Inflammatory macrophage treated with lipopolysaccharide for 1 hour (primary cell): ENCODE measurements around the gene NTRK2.

Experiments
- DNase-seq, 2 donors: peaks; one replicate each; pipeline ENCODE4 v3.0.0-alpha.2; 2020 to 2022

The NTRK2 gene

DNA sequence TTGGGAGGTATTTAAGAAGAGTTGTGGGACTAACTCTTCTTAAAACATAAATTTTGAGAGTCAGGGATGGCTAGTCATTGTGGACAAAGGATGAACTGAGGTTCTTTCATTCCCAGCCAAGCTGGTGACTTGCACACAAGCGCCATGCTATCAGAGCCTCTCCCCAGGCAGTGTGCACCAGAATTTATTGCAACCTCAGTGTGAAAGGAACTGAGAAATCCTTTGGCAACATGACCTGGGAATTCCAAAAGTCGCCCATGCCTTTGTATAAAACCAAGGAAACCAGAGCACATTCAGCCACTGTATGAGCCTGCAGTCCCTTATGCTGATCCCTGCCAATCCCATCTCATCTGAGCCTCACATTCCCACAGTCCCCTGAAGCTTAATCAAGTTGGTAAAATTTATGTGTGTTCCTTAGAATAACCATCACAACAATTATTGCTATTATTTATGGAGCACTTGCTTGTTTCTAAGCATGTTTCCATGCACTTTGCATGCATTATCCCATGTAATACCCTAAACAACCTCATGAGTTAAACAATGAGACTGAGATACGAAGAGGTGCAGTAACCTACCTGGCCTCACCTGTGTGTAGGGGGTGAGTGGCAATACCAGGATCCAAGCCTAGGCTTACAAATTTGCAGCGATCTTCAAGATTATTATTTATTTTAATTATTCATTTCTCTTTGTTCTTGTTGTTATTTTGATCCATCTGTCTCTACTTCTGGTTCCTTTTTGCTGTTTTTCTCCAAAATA is 116.4 kb downstream of the NTRK2 start:
- DNase-seq: no peak

- no peak for DNase-seq
These were observed 119.4 kb downstream of the NTRK2 start for GRCh38 chr9:84788803-84789462.

- DNase-seq: no peak
These were observed 119.9 kb downstream of the NTRK2 start for GRCh38 chr9:84789463-84789830.

DNA sequence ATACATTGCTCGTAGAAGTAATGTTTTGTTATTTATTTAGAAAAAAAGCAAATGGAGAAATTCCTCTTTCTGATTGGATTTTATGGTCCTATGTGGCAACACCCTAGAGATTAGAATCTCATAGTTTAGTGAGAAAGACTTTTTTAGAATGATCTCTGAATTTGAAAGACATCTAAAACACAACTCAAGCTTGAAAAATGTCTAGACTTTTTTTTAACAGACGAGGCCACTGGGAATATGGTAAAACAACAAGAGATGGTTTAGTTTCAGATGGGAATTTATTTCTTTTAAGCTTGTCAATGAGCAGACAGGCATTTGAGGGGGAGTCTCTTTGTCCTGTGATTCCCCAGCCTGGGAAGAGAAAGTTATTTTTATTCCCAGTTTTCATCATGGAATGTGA is 122.1 kb downstream of the NTRK2 start:
- no peak for DNase-seq

- DNase-seq: no peak
These were observed 123.7 kb downstream of the NTRK2 start for GRCh38 chr9:84793251-84793650.

GRCh38 chr9:84794981-84795637 is 125.6 kb downstream of the NTRK2 start:
- no peak for DNase-seq

DNA sequence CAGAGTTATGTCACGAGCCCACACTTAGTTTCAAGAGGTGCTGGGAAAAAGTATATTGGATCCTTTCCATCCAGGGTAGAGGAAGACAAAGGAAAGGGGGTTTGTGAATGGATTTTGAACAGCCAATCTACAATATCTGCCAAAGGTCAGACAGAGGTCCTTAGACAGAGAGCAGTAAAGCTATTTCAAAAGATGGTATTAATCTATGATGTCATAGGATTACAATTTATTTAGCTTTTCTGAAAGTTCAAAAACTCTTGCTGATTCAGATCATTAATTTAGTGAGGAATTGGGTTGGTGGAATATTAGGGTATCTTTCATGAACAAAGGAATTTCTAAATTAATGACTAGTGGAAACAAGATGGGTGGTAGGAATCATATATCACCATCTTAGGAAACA is 126.9 kb downstream of the NTRK2 start:
- DNase-seq: no peak

DNA sequence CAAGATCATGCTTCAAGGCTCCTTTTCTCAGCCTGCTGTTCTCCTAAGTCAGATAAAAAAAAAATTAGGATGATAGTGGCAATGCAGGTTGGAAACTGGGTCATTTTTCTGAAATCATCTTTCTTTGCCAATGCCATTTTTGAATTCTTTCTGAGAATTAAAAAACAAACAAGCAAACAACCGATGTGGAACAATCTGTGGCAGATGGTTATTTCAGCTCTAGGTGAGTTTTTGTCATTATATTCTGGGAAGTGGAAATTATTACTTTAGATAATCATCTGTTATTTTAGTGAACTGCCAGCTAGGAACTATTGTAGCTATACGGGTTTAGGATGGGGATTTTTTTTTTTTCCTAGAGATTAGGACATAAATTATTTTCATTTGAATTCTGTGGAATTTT is 129.7 kb downstream of the NTRK2 start:
- DNase-seq: no peak

DNA sequence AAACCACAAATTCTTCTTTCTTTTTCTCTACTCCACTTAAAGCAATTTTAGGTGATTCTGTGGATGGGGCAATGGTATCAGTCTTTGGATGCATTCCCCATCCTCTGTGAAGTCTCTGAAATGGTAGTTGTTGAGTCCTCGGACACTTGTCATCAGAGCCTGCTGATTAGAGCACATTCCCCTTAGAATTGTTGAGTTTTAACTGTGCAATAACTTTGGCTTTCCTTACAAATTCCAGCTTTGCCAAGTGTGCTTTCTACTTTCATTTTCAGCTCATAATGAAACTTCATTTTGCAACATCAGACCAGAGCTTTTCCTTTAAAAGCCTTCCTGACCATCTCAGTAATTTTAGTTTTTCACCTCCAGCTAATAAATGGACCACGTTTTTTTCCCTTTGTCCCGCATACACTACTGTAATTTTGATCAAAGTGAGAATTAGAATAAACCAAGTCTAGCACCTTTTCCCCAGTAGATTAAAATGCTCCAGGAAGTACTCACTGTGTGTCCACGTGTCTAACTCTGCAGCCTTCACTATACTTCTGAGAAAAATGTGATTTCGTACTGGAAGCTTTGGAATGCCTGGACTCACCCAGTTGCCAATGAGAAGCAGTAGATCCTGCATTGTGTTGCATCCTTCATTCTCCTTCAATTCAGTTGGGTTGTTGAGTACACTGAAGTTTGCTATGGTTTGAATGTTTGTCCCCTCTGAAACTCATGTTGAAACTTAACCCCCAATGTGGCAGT is 135.6 kb downstream of the NTRK2 start:
- DNase-seq: no peak

- DNase-seq: no peak
These were observed 137.9 kb downstream of the NTRK2 start for GRCh38 chr9:84807431-84807830.

- DNase-seq: no peak
These were observed 138.4 kb downstream of the NTRK2 start for GRCh38 chr9:84807870-84808390.

DNA sequence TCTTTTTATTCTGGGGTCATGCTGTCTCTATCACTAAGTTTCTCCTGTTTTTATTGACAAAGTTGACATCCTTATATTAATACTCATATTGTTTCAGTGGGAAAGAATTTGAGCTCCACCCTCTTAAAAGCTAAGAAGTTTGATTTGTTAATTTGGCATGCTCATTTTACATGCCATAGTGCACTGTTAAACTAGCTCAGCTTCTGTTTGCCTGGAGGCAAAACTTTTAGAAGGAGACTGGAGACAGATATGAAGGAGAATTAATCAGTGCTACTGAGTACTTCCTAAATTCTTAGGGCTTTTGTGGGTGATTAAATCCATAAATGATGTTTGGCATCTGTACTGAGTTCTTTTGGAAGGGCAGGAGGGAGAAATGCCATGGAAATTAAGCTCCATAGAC is 138.9 kb downstream of the NTRK2 start:
- no peak for DNase-seq

GRCh38 chr9:84811072-84811750 is 141.7 kb downstream of the NTRK2 start:
- no peak for DNase-seq

DNA sequence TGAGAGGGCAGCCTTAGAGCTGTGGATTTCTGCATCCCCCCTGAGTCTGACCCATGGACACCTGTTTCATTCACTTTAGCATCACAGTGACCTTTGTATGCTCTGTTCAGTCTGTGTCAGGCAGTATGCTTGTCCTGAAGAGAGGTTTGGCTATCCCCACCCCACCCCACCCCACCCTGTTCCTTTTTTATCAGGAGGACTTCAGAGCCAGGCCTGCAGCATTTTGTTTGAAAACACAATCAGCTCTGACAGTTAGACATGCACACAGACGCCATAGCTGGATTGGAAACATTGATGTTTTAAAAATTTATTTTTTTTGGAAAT is 142.2 kb downstream of the NTRK2 start:
- DNase-seq: no peak

- DNase-seq: no peak
These were observed 142.8 kb downstream of the NTRK2 start for GRCh38 chr9:84812355-84812754.

- DNase-seq: no peak
These were observed 143.3 kb downstream of the NTRK2 start for GRCh38 chr9:84812847-84813246.

DNA sequence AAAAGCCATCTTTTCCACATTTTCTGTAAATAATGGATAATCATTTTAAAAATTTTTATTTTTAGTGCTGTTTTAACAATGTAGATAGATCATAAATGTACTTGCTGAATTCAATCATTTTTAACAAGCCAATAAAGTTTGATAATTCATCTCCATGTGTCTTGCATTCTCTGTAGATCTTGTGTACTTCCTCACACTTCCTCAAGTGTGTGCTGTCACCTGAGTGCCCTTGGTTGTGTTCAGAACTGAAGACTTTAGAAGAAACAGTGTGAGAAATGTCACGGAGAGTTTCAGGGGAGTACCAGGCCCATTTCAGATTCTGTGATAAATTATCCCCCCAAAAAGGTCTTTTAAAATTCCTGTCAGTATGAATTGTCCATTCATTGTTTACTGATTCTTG is 146.0 kb downstream of the NTRK2 start:
- DNase-seq: no peak

DNA sequence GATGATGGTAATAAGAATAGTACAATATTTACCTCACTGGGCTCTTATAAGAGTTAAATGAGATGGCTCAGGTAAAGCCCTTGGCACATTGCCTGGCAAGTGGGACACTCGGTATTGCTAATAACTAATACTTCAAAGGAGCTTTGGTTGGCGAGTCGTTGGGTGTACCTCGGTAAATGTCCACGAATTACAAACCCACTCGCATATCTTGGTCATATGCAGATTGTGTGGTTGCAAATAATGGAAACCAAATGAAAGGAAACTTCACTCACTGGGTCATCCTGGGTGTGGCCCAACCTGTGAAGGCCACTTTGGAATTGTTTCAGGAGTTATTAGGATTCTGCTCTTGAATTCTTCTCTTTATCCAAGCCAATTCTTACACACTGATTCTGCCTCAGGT is 147.5 kb downstream of the NTRK2 start:
- no peak for DNase-seq

DNA sequence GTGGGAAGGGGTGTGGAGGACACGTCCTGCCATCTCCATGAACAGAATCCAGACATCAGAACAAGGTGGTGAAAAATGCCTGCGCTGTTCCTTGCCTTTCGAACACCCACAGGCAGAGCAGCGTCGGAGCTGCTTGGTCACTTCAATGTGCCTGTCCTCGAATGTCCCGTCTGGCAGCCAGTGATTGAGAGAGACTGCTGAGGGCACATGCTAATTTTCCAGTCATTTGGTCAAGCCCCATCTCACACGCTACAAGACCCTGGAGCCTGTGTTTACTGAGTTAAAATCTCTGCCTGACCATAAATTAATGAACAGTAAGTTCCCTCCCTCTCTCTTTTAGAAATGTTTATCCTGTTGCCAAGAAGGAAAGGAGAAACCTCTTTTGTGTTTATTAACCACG is 149.3 kb downstream of the NTRK2 start:
- no peak for DNase-seq

- no peak for DNase-seq
These were observed 150.0 kb downstream of the NTRK2 start for GRCh38 chr9:84819491-84819991.

DNA sequence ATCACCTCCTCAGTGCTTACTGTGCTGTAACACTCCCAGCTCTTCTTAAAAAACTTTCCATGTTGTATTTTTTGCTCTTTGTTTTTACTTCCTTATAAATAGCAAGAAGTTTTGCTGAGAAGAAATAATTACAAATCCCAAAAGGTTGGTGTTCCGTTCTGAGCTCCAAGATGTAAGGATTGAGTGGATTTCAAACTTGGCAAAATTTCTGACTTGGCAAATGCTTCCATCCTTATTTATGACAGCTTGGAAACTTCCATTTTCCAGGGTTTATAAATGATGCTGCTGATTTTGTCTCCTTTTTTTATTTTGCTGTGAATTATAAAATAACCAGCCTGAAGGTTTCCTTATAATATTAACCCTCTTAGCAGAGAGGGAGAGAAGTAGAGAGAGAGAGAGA is 151.9 kb downstream of the NTRK2 start:
- no peak for DNase-seq

DNA sequence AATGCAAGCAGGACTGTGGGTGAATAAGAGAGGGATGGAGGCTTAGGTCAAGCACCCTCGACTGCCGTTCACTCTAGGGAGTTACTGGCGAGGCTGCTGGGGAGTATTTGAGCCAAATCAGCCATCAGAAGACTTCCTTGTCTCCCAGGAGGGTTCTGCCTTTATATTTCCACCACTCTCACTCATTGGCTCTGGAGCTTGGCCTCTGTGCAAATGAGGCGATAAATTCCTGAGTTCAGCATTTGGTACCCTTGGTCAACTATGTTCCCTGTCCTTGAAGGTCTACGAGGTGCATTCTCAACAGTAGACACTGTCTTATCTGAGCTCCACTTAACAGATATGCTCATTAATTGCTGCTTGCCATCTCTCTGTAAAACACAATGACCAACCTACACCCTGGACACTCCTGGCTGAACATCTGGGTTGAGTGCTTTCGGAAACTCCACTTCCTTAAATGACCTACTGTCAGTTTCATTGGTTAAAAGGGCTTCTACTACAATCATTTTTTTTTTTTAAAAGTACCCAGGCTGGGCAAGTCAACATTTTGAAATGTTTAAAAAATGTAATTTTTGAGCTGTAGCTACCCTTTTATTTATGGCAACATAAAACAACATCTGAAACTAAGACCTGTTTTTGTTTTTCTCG is 153.2 kb downstream of the NTRK2 start:
- DNase-seq: no peak
